GM12891 (cell line): ENCODE results near the gene CCDC102A.
A peak's percentile ranks its signal among the peaks of the same experiment; 100 is the strongest.

ENCODE experiments used
- DNase-seq: peaks from one replicate; pipeline ENCODE4 v3.0.0; 2011; ENCODE audit warnings: low spot score; ENCODE audit not compliant: insufficient read length
- FAIRE-seq: peaks from 2 replicates; lab custom pipeline; 2011; peaks lifted over from hg19 to GRCh38; lab: Jason Lieb, UNC
- PAX5 ChIP-seq: IDR thresholded peaks from 2 replicates; pipeline ENCODE4 v1.6.1; 2011; ENCODE audit warnings: low read length, moderate library complexity, mild to moderate bottlenecking; ENCODE audit not compliant: insufficient read depth, severe bottlenecking
- POLR2A ChIP-seq: IDR thresholded peaks from 2 replicates; pipeline ENCODE4 v1.6.1; 2011; ENCODE audit warnings: low read depth, low read length, control low read depth
- POLR2AphosphoS5 ChIP-seq: IDR thresholded peaks from 2 replicates; pipeline ENCODE4 v1.6.1; 2011; ENCODE audit warnings: low read depth, low read length, control low read depth
- POU2F2 ChIP-seq: IDR thresholded peaks from 2 replicates; pipeline ENCODE4 v1.6.1; 2011; ENCODE audit warnings: low read depth, mild to moderate bottlenecking, control low read depth, low read length, moderate library complexity
- SPI1 ChIP-seq: IDR thresholded peaks from 2 replicates; pipeline ENCODE4 v1.6.1; 2011; ENCODE audit warnings: low read depth, low read length, control low read depth
- TAF1 ChIP-seq: IDR thresholded peaks from 2 replicates; pipeline ENCODE4 v1.6.1; 2011; ENCODE audit warnings: low read depth, low read length, control low read depth

The CCDC102A gene

GRCh38 chr16:57526498-57526897 lies 9.9 kb downstream of the CCDC102A start:
- FAIRE-seq: no peak
- TF ChIP-seq SPI1: no peak
- no peak for TF ChIP-seq TAF1
- no peak for TF ChIP-seq PAX5
- no peak for TF ChIP-seq POU2F2
- TF ChIP-seq POLR2A: no peak
- no peak for DNase-seq

GRCh38 chr16:57525761-57526160 lies 10.6 kb downstream of the CCDC102A start:
- peak; percentile 33 for FAIRE-seq
- TF ChIP-seq SPI1 (no peak), POLR2AphosphoS5 (no peak), POLR2A (no peak), TAF1 (no peak), POU2F2 (no peak), PAX5 (no peak)

GRCh38 chr16:57522960-57523359 lies 13.4 kb downstream of the CCDC102A start:
- TF ChIP-seq PAX5 (no peak), SPI1 (peak; percentile 57)
- FAIRE-seq: peak; percentile 41

More at GRCh38 chr16:57525761-57526160, 10.6 kb downstream of the CCDC102A start:
- no peak for DNase-seq

GRCh38 chr16:57519796-57520360 lies 16.5 kb downstream of the CCDC102A start:
- DNase-seq (peak; percentile 88), FAIRE-seq (peak; percentile 78)
- TF ChIP-seq SPI1: no peak
- no peak for TF ChIP-seq PAX5
- no peak for TF ChIP-seq TAF1
- no peak for TF ChIP-seq POLR2A
- TF ChIP-seq POU2F2: no peak
- no peak for TF ChIP-seq POLR2AphosphoS5

More at GRCh38 chr16:57522960-57523359, 13.4 kb downstream of the CCDC102A start:
- no peak for DNase-seq

GRCh38 chr16:57518922-57519321 lies 17.4 kb downstream of the CCDC102A start:
- FAIRE-seq (no peak), DNase-seq (no peak)
- TF ChIP-seq PAX5: no peak
- no peak for TF ChIP-seq SPI1
- TF ChIP-seq POU2F2: no peak
- no peak for TF ChIP-seq POLR2A

GRCh38 chr16:57518520-57518919 lies 17.9 kb downstream of the CCDC102A start:
- DNase-seq: no peak
- no peak for FAIRE-seq
- TF ChIP-seq POLR2AphosphoS5 (no peak), TAF1 (no peak), PAX5 (no peak), POU2F2 (no peak)

- no peak for FAIRE-seq
Measured at GRCh38 chr16:57517397-57518367, 18.7 kb downstream of the CCDC102A start.

GRCh38 chr16:57516773-57517172 lies 19.6 kb downstream of the CCDC102A start:
- FAIRE-seq (no peak), DNase-seq (no peak)
- TF ChIP-seq POLR2A: no peak
- no peak for TF ChIP-seq SPI1
- no peak for TF ChIP-seq PAX5
- no peak for TF ChIP-seq POU2F2
- TF ChIP-seq TAF1: no peak
- no peak; the same call in 1 of the 2 replicates for TF ChIP-seq POLR2AphosphoS5

More at GRCh38 chr16:57517397-57518367, 18.7 kb downstream of the CCDC102A start:
- no peak for DNase-seq
- TF ChIP-seq POU2F2 (no peak), POLR2AphosphoS5 (no peak)

GRCh38 chr16:57516176-57516725 lies 20.1 kb downstream of the CCDC102A start:
- FAIRE-seq: no peak
- no peak for DNase-seq
- TF ChIP-seq POLR2A (no peak), PAX5 (no peak), POLR2AphosphoS5 (no peak), SPI1 (no peak), TAF1 (no peak), POU2F2 (no peak)

- DNase-seq (no peak), FAIRE-seq (no peak)
- no peak for TF ChIP-seq SPI1
- TF ChIP-seq POU2F2: no peak
- TF ChIP-seq POLR2A: no peak
- TF ChIP-seq POLR2AphosphoS5: no peak
Measured at GRCh38 chr16:57514791-57515600, 21.4 kb downstream of the CCDC102A start.
